ENCODE data around the gene HRCT1.
A peak's percentile ranks its signal among the peaks of the same experiment; 100 is the strongest.

HRCT1 gene

GRCh38 chr9:35945341-35946018 lies 39.5 kb downstream of the HRCT1 start:
- peak; percentile 92 for DNase-seq

GRCh38 chr9:35948451-35948850 lies 42.4 kb downstream of the HRCT1 start:
- DNase-seq: no peak

GRCh38 chr9:35948901-35949318 lies 42.9 kb downstream of the HRCT1 start:
- no peak for DNase-seq

GRCh38 chr9:35951736-35952135 lies 45.7 kb downstream of the HRCT1 start:
- no peak for DNase-seq

- DNase-seq: no peak
Observed at GRCh38 chr9:35952526-35953191, 46.7 kb downstream of the HRCT1 start.

GRCh38 chr9:35954942-35955546 lies 49.0 kb downstream of the HRCT1 start:
- DNase-seq: peak; percentile 72

GRCh38 chr9:35956651-35957050 lies 50.6 kb downstream of the HRCT1 start:
- DNase-seq: no peak

Data from NCI-H2171 treated with DMSO at 0.1 percent for 48 hours (cell line).